HEK293 (cell line): ENCODE data around the gene CD82.

Source experiments
- CTCF ChIA-PET: fragments of 350-600 bp; formaldehyde crosslinking; extraction: SDS; loops from one replicate; lab custom pipeline; 2021; ENCODE audit warnings: antibody characterized with exemption; lab: Yijun Ruan, JAX
- POLR2A ChIA-PET: fragments of 300-600 bp; formaldehyde crosslinking; extraction: SDS; loops from one replicate; lab custom pipeline; 2020; ENCODE audit warnings: antibody characterized with exemption, inconsistent platforms; lab: Yijun Ruan, JAX
- H3K27ac ChIP-seq: fragments of 200-500 bp; sonication (Bioruptor generic); 2 replicates; pipeline ENCODE4 v1.5.1; 2014; ENCODE audit warnings: low read depth, low read length, control low read depth, inconsistent platforms; ENCODE audit errors: extremely low read depth
- H3K36me3 ChIP-seq, 2 experiments: fragments of 200-500 bp in 1 of 2; sonication (Bioruptor generic) in 1 of 2; 1 replicate in 1 of 2; 2 replicates in 1 of 2; pipeline ENCODE4 v1.5.1; 2014 to 2017; ENCODE audit warnings: inconsistent platforms in 2 of 2, low read length in 2 of 2; ENCODE audit not compliant: control insufficient read depth in 2 of 2, insufficient read depth in 1 of 2
- H3K4me1 ChIP-seq: fragments of 200-500 bp; sonication (Bioruptor generic); 2 replicates; pipeline ENCODE4 v1.5.1; 2014; ENCODE audit warnings: mild to moderate bottlenecking, low read length, inconsistent platforms; ENCODE audit not compliant: control insufficient read depth, insufficient read depth
- H3K4me3 ChIP-seq: 2 replicates; pipeline ENCODE4 v1.5.1; 2011; ENCODE audit warnings: low read depth, mild to moderate bottlenecking, control low read depth, low read length, moderate library complexity
- H3K9me3 ChIP-seq: fragments of 200-500 bp; sonication (Bioruptor generic); 2 replicates; pipeline ENCODE4 v1.5.1; 2014; ENCODE audit warnings: low read depth, low read length, inconsistent platforms; ENCODE audit not compliant: control insufficient read depth, insufficient read depth
- EGR2 ChIP-seq: fragments of 450-650 bp; formaldehyde crosslinking; IDR thresholded peaks from 2 replicates; pipeline ENCODE4 v1.5.1; 2016; ENCODE audit warnings: low read depth, missing biosample characterization, missing genetic modification characterization
- MZF1 ChIP-seq: fragments of 450-650 bp; formaldehyde crosslinking; IDR thresholded peaks from 2 replicates; pipeline ENCODE4 v1.5.1; 2017; ENCODE audit warnings: missing biosample characterization, missing genetic modification characterization, borderline replicate concordance
- PRDM1 ChIP-seq: fragments of 450-650 bp; formaldehyde crosslinking; IDR thresholded peaks from 2 replicates; pipeline ENCODE4; 2016; ENCODE audit warnings: missing biosample characterization, missing genetic modification characterization
- SALL2 ChIP-seq: fragments of 450-650 bp; formaldehyde crosslinking; IDR thresholded peaks from 2 replicates; pipeline ENCODE4 v1.5.0; 2017; ENCODE audit warnings: missing biosample characterization, mild to moderate bottlenecking, missing genetic modification characterization, borderline replicate concordance
- SP7 ChIP-seq: fragments of 450-650 bp; formaldehyde crosslinking; IDR thresholded peaks from 2 replicates; pipeline ENCODE4 v1.5.1; 2016; ENCODE audit warnings: missing biosample characterization, missing genetic modification characterization
- TRIM28 ChIP-seq: IDR thresholded peaks from 2 replicates; pipeline ENCODE4 v1.6.1; 2011; ENCODE audit warnings: low read length, control low read depth, borderline replicate concordance
- ZBTB1 ChIP-seq: fragments of 450-650 bp; formaldehyde crosslinking; IDR thresholded peaks from 2 replicates; pipeline ENCODE4 v1.5.1; 2016; ENCODE audit warnings: missing biosample characterization, missing genetic modification characterization
- ZBTB21 ChIP-seq: fragments of 450-650 bp; formaldehyde crosslinking; IDR thresholded peaks from 2 replicates; pipeline ENCODE4 v1.5.1; 2017; ENCODE audit warnings: missing biosample characterization, missing genetic modification characterization
- ZNF112 ChIP-seq: fragments of 450-650 bp; formaldehyde crosslinking; IDR thresholded peaks from 2 replicates; pipeline ENCODE4 v1.5.0; 2017; ENCODE audit warnings: missing biosample characterization, missing genetic modification characterization
- ZNF132 ChIP-seq: fragments of 450-650 bp; formaldehyde crosslinking; IDR thresholded peaks from 2 replicates; pipeline ENCODE4 v1.5.1; 2017; ENCODE audit warnings: missing biosample characterization, missing genetic modification characterization, borderline replicate concordance
- ZNF155 ChIP-seq: fragments of 450-650 bp; formaldehyde crosslinking; IDR thresholded peaks from 2 replicates; pipeline ENCODE4 v1.5.1; 2016; ENCODE audit warnings: missing biosample characterization, missing genetic modification characterization
- ZNF292 ChIP-seq: fragments of 450-650 bp; formaldehyde crosslinking; IDR thresholded peaks from 2 replicates; pipeline ENCODE4 v1.5.1; 2016; ENCODE audit warnings: low read depth, missing biosample characterization, missing genetic modification characterization, borderline replicate concordance
- ZNF302 ChIP-seq: fragments of 450-650 bp; formaldehyde crosslinking; IDR thresholded peaks from 2 replicates; pipeline ENCODE4 v1.5.1; 2016; ENCODE audit warnings: missing biosample characterization, missing genetic modification characterization, low read depth
- ZNF311 ChIP-seq: fragments of 450-650 bp; formaldehyde crosslinking; IDR thresholded peaks from 2 replicates; pipeline ENCODE4 v1.5.1; 2017; ENCODE audit warnings: missing biosample characterization, missing genetic modification characterization, borderline replicate concordance
- ZNF623 ChIP-seq: fragments of 450-650 bp; formaldehyde crosslinking; IDR thresholded peaks from 2 replicates; pipeline ENCODE4 v1.5.1; 2016; ENCODE audit warnings: missing biosample characterization, missing genetic modification characterization
- TF ChIP-seq, protein P1 (sequence below): fragments of 450-650 bp; formaldehyde crosslinking; IDR thresholded peaks from 2 replicates; pipeline ENCODE4 v1.5.1; 2016; ENCODE audit warnings: missing biosample characterization, missing genetic modification characterization
- TF ChIP-seq, protein P2 (sequence below): fragments of 450-650 bp; formaldehyde crosslinking; IDR thresholded peaks from 2 replicates; pipeline ENCODE4 v1.5.1; 2016; ENCODE audit warnings: missing biosample characterization, missing genetic modification characterization
- TF ChIP-seq, protein P3 (sequence below): fragments of 450-650 bp; formaldehyde crosslinking; IDR thresholded peaks from 2 replicates; pipeline ENCODE4 v1.5.1; 2016; ENCODE audit warnings: missing biosample characterization, missing genetic modification characterization
- TF ChIP-seq, protein P4 (sequence below): fragments of 450-650 bp; formaldehyde crosslinking; IDR thresholded peaks from 2 replicates; pipeline ENCODE4 v1.5.1; 2016; ENCODE audit warnings: missing biosample characterization, missing genetic modification characterization, low read depth
- TF ChIP-seq, protein P5 (sequence below): fragments of 450-650 bp; formaldehyde crosslinking; conservative IDR thresholded peaks from 2 replicates; pipeline ENCODE4 v1.5.1; 2016; ENCODE audit warnings: low read depth, missing biosample characterization, missing genetic modification characterization

CD82 gene

DNA sequence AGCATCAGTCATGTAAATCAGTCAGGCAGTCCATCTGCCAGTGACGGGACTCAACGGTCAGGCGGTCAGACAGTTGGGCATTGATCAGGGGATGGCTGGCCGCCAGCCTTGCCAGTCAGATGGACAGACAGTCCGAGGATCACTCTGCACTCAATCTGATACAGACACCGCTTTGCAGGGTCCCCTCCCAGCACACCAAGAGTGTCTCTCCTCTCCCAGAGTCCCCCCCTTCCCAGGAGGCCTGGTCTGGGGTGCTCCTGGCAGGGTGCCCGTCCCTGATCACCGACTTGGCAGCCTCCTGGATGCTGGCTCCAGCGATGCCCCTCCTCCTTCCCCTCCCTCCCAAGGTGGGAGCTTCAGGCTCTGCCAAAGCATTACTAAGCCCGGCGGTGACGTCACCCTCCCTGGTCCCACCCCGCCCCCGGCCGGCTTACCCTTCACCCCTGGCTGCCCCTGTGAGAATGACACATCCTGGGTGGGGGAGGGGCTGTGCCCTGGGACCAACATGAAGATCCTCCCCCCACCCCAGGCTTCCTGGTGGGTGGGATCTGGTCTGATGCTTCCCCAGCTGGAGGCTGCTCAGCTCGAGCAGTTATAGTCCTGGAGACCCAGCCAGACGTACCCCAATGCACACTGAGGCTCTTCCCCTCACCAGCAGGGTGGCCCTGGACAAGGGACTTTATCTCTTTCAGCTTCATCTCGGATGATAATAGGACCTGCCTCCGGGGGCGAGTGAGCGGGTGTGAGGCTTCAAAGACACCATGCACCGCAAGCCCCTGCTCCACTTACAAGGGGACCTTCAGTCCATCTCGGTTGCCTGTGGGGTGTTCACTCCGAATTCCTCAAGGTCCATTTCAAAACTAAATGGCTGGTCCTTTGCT is 69.2 kb downstream of the CD82 start (continued):
- TF ChIP-seq, protein P1, sequence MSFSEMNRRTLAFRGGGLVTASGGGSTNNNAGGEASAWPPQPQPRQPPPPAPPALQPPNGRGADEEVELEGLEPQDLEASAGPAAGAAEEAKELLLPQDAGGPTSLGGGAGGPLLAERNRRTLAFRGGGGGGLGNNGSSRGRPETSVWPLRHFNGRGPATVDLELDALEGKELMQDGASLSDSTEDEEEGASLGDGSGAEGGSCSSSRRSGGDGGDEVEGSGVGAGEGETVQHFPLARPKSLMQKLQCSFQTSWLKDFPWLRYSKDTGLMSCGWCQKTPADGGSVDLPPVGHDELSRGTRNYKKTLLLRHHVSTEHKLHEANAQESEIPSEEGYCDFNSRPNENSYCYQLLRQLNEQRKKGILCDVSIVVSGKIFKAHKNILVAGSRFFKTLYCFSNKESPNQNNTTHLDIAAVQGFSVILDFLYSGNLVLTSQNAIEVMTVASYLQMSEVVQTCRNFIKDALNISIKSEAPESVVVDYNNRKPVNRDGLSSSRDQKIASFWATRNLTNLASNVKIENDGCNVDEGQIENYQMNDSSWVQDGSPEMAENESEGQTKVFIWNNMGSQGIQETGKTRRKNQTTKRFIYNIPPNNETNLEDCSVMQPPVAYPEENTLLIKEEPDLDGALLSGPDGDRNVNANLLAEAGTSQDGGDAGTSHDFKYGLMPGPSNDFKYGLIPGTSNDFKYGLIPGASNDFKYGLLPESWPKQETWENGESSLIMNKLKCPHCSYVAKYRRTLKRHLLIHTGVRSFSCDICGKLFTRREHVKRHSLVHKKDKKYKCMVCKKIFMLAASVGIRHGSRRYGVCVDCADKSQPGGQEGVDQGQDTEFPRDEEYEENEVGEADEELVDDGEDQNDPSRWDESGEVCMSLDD (tag by site-specific recombination) = peak; percentile 33; the same call in 1 of the 2 replicates
- TF ChIP-seq, protein P2, sequence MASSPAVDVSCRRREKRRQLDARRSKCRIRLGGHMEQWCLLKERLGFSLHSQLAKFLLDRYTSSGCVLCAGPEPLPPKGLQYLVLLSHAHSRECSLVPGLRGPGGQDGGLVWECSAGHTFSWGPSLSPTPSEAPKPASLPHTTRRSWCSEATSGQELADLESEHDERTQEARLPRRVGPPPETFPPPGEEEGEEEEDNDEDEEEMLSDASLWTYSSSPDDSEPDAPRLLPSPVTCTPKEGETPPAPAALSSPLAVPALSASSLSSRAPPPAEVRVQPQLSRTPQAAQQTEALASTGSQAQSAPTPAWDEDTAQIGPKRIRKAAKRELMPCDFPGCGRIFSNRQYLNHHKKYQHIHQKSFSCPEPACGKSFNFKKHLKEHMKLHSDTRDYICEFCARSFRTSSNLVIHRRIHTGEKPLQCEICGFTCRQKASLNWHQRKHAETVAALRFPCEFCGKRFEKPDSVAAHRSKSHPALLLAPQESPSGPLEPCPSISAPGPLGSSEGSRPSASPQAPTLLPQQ (tag by site-specific recombination) = peak; percentile 85
- TF ChIP-seq ZNF311 (tag by site-specific recombination) = no peak

DNA sequence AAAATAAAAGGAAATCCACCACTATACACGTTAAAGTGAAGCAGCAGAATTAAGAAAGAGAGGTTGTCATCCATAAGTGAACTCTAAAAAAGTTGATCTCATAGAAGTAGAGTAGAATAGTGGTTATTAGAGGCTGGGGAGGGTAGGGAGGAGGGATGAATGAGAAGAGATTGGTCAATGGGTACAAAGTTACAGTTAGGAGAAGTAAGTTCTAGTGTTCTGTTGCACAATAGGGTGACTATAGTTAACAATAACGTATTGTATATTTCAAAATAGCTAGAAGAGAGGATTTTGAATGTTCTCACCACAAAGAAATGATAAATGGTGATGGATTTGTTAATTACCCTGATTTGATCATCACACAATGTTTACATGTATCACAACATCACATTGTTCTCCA is 72.0 kb downstream of the CD82 start:
- ChIA-PET CTCF (no interaction called here), POLR2A (no interaction called here)
- Histone ChIP-seq H3K4me3 (no peak overlapping the region), H3K4me1 (no peaks in the 10 kb centered on the region), H3K36me3 (no peaks in the 10 kb centered on the region), H3K27ac (no peak overlapping the region), H3K9me3 (no peaks in the 10 kb centered on the region)
- no peak for TF ChIP-seq MZF1 (tag by site-specific recombination)
- TF ChIP-seq ZNF155 (tag by site-specific recombination) = no peak
- no peak for TF ChIP-seq ZNF623 (tag by site-specific recombination)
- TF ChIP-seq SP7 (tag by site-specific recombination) = no peak
- TF ChIP-seq PRDM1 = no peak
- TF ChIP-seq ZNF292 = no peak
- no peak for TF ChIP-seq ZNF132
- TF ChIP-seq, protein P1 (tag by site-specific recombination) = no peak
- TF ChIP-seq TRIM28 = no peak
- TF ChIP-seq ZNF112 (tag by site-specific recombination) = no peak
- no peak for TF ChIP-seq ZBTB21 (tag by site-specific recombination)
- TF ChIP-seq, protein P3, sequence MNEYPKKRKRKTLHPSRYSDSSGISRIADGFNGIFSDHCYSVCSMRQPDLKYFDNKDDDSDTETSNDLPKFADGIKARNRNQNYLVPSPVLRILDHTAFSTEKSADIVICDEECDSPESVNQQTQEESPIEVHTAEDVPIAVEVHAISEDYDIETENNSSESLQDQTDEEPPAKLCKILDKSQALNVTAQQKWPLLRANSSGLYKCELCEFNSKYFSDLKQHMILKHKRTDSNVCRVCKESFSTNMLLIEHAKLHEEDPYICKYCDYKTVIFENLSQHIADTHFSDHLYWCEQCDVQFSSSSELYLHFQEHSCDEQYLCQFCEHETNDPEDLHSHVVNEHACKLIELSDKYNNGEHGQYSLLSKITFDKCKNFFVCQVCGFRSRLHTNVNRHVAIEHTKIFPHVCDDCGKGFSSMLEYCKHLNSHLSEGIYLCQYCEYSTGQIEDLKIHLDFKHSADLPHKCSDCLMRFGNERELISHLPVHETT = no peak
- TF ChIP-seq EGR2 (tag by site-specific recombination) = no peak
- TF ChIP-seq, protein P4, sequence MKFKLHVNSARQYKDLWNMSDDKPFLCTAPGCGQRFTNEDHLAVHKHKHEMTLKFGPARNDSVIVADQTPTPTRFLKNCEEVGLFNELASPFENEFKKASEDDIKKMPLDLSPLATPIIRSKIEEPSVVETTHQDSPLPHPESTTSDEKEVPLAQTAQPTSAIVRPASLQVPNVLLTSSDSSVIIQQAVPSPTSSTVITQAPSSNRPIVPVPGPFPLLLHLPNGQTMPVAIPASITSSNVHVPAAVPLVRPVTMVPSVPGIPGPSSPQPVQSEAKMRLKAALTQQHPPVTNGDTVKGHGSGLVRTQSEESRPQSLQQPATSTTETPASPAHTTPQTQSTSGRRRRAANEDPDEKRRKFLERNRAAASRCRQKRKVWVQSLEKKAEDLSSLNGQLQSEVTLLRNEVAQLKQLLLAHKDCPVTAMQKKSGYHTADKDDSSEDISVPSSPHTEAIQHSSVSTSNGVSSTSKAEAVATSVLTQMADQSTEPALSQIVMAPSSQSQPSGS (tag by site-specific recombination) = no peak
- no peak for TF ChIP-seq ZBTB1 (tag by site-specific recombination)
- no peak for TF ChIP-seq SALL2 (tag by site-specific recombination)
- TF ChIP-seq, protein P5, sequence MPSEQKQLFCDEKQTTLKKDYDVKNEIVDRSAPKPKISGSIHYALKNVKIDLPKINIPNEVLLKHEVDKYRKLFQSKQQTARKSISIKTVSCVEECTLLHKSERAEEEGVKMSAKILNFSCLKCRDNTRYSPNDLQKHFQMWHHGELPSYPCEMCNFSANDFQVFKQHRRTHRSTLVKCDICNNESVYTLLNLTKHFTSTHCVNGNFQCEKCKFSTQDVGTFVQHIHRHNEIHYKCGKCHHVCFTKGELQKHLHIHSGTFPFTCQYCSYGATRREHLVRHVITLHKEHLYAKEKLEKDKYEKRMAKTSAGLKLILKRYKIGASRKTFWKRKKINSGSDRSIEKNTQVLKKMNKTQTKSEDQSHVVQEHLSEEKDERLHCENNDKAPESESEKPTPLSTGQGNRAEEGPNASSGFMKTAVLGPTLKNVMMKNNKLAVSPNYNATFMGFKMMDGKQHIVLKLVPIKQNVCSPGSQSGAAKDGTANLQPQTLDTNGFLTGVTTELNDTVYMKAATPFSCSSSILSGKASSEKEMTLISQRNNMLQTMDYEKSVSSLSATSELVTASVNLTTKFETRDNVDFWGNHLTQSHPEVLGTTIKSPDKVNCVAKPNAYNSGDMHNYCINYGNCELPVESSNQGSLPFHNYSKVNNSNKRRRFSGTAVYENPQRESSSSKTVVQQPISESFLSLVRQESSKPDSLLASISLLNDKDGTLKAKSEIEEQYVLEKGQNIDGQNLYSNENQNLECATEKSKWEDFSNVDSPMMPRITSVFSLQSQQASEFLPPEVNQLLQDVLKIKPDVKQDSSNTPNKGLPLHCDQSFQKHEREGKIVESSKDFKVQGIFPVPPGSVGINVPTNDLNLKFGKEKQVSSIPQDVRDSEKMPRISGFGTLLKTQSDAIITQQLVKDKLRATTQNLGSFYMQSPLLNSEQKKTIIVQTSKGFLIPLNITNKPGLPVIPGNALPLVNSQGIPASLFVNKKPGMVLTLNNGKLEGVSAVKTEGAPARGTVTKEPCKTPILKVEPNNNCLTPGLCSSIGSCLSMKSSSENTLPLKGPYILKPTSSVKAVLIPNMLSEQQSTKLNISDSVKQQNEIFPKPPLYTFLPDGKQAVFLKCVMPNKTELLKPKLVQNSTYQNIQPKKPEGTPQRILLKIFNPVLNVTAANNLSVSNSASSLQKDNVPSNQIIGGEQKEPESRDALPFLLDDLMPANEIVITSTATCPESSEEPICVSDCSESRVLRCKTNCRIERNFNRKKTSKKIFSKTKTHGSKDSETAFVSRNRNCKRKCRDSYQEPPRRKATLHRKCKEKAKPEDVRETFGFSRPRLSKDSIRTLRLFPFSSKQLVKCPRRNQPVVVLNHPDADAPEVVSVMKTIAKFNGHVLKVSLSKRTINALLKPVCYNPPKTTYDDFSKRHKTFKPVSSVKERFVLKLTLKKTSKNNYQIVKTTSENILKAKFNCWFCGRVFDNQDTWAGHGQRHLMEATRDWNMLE (tag by site-specific recombination) = no peak
- TF ChIP-seq ZNF302 (tag by site-specific recombination) = no peak
